VCaP (cell line): ENCODE data around the gene KIF27.
"Not testable (repeated sequence)": the region's sequence is repeated elsewhere in the genome, so short reads cannot be mapped to it uniquely, and the experiment has no call there.

ENCODE experiments used
- H3K27ac ChIP-seq: fragments of 450-650 bp; 2 replicates; pipeline ENCODE4 v1.5.1; 2017
- TF ChIP-seq, protein P1 (sequence below): fragments of 450-650 bp; conservative IDR thresholded peaks from 2 replicates; pipeline ENCODE4 v1.5.1; 2017; ENCODE audit warnings: mild to moderate bottlenecking, moderate library complexity

KIF27 gene

DNA sequence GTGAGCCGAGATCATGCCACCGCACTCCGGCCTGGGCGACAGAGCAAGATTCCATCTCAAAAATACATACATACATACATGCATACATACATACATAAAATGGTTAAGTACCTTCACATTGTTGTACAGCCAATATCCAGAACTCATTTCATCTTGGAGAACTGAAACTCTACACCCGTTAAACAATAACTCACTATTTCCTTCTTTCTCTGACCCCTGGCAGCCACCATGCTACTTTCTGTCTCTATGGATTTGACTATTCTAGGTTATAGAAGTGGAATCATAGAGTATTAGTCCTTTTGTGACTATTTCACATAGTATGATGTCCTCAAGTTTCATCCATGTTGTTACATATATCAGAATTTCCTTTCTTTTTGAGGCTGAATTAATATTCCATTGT is 9.6 kb upstream of the KIF27 start:
- no peak overlapping the region for H3K27ac ChIP-seq
- TF ChIP-seq, protein P1, sequence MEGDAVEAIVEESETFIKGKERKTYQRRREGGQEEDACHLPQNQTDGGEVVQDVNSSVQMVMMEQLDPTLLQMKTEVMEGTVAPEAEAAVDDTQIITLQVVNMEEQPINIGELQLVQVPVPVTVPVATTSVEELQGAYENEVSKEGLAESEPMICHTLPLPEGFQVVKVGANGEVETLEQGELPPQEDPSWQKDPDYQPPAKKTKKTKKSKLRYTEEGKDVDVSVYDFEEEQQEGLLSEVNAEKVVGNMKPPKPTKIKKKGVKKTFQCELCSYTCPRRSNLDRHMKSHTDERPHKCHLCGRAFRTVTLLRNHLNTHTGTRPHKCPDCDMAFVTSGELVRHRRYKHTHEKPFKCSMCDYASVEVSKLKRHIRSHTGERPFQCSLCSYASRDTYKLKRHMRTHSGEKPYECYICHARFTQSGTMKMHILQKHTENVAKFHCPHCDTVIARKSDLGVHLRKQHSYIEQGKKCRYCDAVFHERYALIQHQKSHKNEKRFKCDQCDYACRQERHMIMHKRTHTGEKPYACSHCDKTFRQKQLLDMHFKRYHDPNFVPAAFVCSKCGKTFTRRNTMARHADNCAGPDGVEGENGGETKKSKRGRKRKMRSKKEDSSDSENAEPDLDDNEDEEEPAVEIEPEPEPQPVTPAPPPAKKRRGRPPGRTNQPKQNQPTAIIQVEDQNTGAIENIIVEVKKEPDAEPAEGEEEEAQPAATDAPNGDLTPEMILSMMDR, result no peak

DNA sequence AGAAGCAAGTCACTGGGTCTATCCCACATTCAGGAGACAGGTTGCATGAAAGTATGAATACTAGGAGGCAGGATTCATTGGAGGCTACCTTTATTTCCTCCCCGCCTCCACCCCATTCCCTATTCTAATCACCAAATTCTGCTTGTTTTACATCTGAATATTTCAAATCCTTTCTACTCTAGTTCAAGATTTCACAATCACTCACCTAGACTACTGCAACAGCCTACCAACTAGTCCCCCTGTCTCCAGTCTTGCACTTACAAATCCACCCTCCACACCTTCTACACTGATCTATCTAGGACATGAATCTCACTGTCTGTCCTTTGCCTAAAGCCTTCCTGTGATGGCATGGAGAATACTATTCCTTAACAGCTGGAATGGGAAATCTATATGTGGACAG is 6.4 kb upstream of the KIF27 start:
- TF ChIP-seq, protein P1, result no peak

DNA sequence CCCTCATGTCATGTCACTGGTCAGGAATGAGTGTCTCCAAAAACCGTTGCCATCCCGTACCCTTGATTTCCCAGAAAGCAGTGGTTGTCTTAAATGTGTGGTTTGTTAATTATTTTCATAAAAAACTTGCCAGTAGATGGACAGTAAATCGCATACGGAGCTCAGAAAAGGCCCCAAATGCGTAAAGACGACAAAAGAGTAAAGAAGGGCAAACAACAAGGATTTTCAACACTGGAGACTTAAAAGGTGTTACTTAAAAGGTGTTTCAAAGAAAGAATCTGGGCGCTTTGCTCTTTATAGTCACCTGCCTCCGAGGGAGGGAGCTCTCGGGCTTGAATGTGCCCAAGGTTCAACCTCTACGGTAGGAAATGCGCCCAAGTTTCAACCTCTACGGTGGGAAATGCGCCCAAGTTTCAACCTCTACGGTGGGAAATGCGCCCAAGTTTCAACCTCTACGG is 734 bp downstream of the KIF27 start:
- peak overlapping the region; percentile 86 for H3K27ac ChIP-seq
- TF ChIP-seq, protein P1, result peak; percentile 60

More for the DNA sequence above, 6.4 kb upstream of the KIF27 start:
- no peak overlapping the region for H3K27ac ChIP-seq

DNA sequence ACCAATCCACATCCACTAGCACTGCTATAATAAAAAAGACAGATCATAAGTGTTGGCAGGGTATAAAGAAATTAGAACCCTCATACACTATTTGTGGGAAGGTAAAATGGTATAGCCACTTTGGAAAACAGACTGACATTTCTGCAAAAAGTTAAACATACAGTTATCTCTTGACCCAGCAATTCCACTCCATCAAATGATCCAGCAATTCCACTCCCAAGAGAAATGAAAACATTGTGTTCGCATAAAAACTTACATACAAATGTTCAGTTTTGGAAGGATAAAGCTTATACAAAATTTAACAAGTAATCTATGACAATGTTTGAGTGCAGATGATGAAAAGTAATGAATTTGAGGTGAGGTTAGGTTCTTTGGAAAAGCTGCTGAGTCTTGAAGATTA is 2.1 kb downstream of the KIF27 start:
- TF ChIP-seq, protein P1, result no peak
- H3K27ac ChIP-seq, result no peak overlapping the region

DNA sequence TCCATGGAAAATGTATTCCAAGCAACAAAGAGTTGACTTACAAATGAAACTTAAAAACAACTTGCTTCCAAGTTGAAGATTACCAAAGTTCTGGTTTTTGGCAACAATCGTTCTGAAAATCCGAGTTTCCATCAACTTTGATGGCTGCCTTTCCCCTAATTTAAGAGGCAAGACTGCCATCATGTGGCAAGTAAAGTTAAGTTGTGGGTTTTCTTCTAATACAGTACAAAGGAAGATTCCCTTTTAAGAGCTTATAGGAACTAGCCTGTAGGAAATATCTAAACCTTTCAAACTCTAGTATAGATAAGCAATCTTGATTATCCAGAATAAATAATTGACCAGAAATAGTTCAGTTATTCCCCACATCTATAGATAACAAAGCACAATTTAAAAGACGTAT is 9.0 kb downstream of the KIF27 start:
- not testable (repeated sequence) for H3K27ac ChIP-seq
- TF ChIP-seq, protein P1, result peak; percentile 57

DNA sequence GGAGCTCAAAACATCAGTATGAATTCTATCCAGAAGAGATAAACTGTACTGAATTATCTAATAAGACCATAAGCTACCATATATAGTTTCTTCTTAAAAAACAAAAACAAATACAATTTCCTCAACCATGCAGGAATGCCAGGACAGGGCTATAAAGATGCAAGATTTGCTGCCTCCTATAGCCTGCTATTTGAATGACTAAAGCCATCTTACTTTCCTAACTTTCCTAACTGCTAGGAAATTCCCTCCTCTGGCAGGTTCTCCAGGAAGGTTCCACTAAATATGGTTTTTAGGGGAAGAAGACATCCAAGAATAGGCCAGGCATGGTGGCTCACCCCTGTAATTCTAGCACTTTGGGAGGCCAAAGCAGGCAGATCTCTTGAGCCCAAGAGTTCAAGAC is 15.1 kb downstream of the KIF27 start:
- TF ChIP-seq, protein P1, result no peak
- no peak overlapping the region for H3K27ac ChIP-seq

DNA sequence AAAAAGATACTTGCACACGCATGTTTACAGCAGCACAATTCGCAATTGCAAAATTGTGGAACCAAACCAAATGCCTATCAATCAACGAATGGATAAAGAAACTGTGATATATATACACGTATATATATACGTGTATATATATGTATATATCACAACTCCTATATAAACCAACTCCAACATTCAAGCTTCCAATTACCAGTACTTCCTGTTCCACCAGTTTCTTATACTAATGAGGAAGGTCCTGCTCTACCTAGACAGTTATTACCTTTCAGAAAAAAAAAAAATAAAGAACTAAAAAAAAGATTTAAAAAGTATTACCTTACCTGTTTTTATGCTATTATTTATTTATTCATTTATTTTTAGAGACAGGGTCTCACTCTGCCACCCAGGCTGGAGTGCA is 20.6 kb downstream of the KIF27 start:
- not testable (repeated sequence) for H3K27ac ChIP-seq

DNA sequence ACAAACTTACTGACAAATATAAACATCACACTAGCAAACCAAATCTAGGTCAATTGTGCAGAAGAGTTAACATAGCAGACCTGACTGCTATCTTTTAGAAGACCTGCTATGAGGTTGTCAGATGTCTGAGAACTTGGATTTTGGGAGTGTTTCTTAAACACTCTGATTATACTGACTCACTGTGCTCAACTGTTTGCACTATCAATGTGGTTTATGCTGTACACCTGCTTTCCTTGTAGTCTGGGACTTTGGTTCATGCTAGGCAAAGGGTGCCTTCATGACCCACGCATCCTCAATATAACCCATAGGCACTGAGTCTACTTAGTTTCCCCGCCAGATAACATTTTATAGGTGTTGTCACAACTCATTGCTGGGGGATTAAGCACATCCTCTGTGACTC is 26.9 kb downstream of the KIF27 start:
- H3K27ac ChIP-seq, result not testable (repeated sequence)

DNA sequence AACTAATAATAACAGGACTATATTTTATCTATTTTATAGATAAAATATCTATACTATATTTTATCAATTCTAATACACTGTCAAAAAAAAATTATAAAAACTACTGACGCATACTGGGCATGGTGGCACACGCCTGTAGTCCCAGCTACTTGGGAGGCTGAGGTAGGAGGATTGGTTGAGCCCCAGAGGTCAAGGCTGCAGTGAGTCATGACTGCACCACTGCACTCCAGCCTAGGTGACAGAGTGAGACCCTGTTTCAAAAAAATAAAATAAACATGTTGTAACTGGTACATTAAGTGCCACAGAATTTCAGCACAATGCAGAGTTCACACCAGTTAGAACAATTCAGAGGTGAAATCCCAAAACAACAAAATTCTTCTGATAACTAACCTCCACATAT is 34.7 kb downstream of the KIF27 start:
- H3K27ac ChIP-seq, result not testable (repeated sequence)

DNA sequence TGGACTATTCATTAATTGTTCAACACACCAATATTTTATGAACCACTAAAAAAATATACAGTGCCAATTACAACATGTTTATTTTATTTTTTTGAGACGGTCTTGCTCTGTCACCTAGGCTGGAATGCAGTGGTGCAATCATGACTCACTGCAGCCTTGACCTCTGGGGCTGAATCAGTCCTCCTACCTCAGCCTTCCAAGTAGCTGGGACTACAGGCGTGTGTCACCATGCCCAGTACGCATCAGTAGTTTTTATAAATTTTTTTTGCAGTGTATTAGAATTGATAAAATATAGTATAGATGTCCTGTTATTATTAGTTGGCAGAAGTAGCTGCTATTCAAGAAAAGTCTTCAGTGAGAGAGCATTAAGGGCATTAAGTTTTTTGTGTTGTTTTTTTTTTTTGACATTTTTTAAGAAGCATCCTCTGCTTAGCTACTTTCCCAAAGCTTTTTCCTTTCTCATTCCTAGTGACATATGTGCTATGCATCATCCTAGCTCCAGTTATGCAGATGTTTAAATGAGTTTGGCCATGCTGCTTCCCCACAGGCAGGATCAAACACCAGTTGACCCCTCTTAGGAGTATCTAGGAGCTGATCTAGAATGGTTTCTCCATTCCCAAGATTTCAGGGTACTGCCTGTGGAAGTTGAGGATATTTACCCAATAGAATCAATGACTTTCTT is 35.5 kb downstream of the KIF27 start:
- not testable (repeated sequence) for H3K27ac ChIP-seq

DNA sequence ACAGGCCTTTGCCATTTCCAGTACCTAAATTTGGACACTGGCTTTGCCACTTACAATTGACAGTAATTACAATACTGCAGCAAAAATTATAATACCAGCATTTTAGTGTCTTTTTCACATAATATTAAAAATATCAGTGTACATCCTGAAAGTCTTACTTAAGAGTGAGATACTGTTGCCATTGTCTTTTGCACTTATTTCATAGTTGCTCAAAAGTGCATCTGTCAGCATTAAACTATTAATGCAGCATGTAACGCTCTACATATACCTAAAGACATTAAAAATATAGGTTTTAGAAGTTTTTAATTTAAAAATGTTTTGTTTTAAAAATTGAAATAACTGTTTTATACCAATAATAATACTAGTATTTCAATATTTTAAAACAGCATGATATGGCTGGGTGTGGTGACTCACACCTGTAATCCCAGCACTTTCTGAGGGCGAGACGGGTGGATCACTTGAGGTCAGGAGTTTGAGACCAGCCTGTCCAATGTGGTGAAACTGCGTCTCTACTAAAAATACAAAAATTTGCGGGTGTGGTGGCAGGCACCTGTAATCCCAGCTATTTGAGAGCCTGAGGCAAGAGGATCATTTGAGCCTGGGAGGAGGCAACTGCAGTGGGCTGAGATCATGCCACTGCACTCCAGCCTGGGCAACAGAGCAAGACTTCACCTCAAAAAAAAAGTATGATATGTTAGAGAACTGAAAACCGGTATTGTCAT is 39.4 kb downstream of the KIF27 start:
- H3K27ac ChIP-seq, result not testable (repeated sequence)

DNA sequence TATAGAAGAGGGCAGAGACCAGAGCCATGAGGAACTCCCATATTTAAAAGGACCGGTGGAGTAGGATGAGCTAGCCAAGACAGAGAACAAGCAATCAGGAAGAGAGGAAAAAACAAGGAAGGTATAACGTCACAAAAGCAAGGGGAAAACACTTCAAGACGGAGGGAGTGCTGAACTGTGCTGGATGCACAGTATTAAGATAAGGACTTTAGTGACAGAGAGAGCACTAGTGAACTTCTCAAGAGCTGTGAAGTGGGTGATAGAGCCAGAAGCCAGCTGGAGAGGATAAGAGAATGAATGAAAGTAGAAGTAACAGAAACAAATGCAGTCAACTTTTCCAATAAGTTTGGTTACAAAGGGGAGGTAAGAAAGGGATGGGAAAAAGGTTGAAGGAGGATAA is 45.7 kb downstream of the KIF27 start:
- H3K27ac ChIP-seq, result not testable (repeated sequence)

DNA sequence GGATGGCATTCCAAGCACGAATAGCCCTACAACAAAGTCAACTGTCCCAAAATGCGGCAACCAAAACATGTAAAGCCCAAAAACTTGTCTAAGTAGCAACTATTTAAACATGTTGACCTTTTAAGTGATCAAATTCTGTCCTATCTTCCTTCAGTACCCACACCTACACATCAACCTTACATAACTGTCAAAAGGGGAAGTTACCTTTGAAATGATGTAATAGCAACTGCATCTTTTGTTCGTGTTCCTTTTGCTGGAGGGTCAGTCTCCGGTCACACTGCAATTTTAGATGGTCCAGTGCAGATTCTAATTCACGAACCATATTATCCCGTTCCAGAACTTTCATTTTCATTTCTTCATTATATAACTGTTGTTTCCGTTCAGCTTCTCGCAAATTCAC is 71.3 kb downstream of the KIF27 start:
- H3K27ac ChIP-seq, result not testable (repeated sequence)
